ENCODE data around the gene NXNL1.
"Not testable (repeated sequence)": the region's sequence is repeated elsewhere in the genome, so short reads cannot be mapped to it uniquely, and the experiment has no call there.

Gene NXNL1

DNA sequence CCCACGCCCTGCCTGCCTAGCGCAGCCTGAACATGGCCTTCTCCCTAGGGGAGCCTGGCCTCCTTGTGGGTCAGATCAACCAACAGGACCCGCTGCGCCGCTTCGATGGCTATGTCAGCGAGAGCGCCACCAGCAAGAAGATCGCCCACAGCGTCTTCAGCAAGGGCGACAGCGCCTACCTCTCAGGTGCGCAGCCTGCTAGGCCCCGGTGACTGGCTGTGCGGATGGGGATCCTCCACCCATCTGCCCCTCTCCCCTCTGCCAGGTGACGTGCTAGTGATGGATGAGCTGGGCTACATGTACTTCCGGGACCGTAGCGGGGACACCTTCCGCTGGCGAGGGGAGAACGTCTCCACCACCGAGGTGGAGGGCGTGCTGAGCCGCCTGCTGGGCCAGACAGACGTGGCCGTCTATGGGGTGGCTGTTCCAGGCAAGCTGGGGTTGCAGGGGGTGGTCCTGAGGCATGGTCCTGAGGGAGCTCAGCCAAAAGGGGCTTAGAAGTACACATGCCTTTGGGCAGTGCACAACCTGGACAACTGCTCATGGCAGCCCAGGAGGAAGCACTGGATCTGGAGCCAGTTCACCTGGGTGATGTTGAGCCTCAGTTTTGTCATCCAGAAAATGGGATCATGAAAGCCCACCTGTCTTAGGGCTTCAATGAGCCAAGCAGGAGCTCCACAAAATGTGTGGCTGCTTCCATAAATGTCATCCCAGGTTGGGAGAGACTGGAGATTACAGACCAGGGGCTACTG lies 39.9 kb upstream of the NXNL1 start:
- Histone ChIP-seq H3K27ac (ENCODE audit: low read depth, low read length) (no peak overlapping the region), H3K79me2 (ENCODE audit: control insufficient read depth, low read length) (0 out of 2 replicates have a peak, but pooled peaks cover under 1% of the 10 kb centered on the region), H3K9me3 (ENCODE audit: control insufficient read depth, insufficient read depth, low read length) (no peaks in the 10 kb centered on the region), H3K9me2 (replicated peaks; ENCODE audit: control insufficient read depth, low read length) (no peaks in the 10 kb centered on the region), H3K4me1 (ENCODE audit: control insufficient read depth, low read length) (peaks cover 30% of the 10 kb centered on the region), H3K4me2 (ENCODE audit: low read length) (no peak overlapping the region), H3K36me3 (ENCODE audit: control insufficient read depth, low read length) (no peaks in the 10 kb centered on the region), H3F3A (ENCODE audit: control insufficient read depth, insufficient read depth) (no peaks in the 10 kb centered on the region), H3K27me3 (ENCODE audit: control insufficient read depth, low read length) (no peaks in the 10 kb centered on the region), H3K4me3 (ENCODE audit: low read length) (no peak overlapping the region), H4K20me1 (ENCODE audit: control insufficient read depth, insufficient read depth, low read depth, low read length) (no peaks in the 10 kb centered on the region)
- TF ChIP-seq, protein P1, sequence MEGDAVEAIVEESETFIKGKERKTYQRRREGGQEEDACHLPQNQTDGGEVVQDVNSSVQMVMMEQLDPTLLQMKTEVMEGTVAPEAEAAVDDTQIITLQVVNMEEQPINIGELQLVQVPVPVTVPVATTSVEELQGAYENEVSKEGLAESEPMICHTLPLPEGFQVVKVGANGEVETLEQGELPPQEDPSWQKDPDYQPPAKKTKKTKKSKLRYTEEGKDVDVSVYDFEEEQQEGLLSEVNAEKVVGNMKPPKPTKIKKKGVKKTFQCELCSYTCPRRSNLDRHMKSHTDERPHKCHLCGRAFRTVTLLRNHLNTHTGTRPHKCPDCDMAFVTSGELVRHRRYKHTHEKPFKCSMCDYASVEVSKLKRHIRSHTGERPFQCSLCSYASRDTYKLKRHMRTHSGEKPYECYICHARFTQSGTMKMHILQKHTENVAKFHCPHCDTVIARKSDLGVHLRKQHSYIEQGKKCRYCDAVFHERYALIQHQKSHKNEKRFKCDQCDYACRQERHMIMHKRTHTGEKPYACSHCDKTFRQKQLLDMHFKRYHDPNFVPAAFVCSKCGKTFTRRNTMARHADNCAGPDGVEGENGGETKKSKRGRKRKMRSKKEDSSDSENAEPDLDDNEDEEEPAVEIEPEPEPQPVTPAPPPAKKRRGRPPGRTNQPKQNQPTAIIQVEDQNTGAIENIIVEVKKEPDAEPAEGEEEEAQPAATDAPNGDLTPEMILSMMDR (IDR thresholded peaks at IDR 0.05; ENCODE audit: low read depth, low read length, poor library complexity, severe bottlenecking) = no peak
- no peak for TF ChIP-seq EZH2phosphoT487 (IDR thresholded peaks at IDR 0.05; ENCODE audit: borderline replicate concordance, low read length)

GRCh38 chr19:17499648-17500446 lies 39.1 kb upstream of the NXNL1 start:
- Histone ChIP-seq H3K79me2 (ENCODE audit: control insufficient read depth, low read length) (no peaks in the 10 kb centered on the region), H3K27ac (ENCODE audit: low read depth, low read length) (no peak overlapping the region), H3K27me3 (ENCODE audit: control insufficient read depth, low read length) (no peaks in the 10 kb centered on the region), H3K4me3 (ENCODE audit: low read length) (no peak overlapping the region), H3K36me3 (ENCODE audit: control insufficient read depth, low read length) (no peaks in the 10 kb centered on the region), H4K20me1 (ENCODE audit: control insufficient read depth, insufficient read depth, low read depth, low read length) (no peaks in the 10 kb centered on the region), H3K4me1 (ENCODE audit: control insufficient read depth, low read length) (peaks cover 30% of the 10 kb centered on the region), H3K4me2 (ENCODE audit: low read length) (no peak overlapping the region), H3F3A (ENCODE audit: control insufficient read depth, insufficient read depth) (no peaks in the 10 kb centered on the region), H3K9me3 (ENCODE audit: control insufficient read depth, insufficient read depth, low read length) (no peaks in the 10 kb centered on the region), H3K9me2 (replicated peaks; ENCODE audit: control insufficient read depth, low read length) (no peaks in the 10 kb centered on the region)
- TF ChIP-seq, protein P1 (IDR thresholded peaks at IDR 0.05; ENCODE audit: low read depth, low read length, poor library complexity, severe bottlenecking) = no peak
- TF ChIP-seq EZH2phosphoT487 (IDR thresholded peaks at IDR 0.05; ENCODE audit: borderline replicate concordance, low read length) = no peak

DNA sequence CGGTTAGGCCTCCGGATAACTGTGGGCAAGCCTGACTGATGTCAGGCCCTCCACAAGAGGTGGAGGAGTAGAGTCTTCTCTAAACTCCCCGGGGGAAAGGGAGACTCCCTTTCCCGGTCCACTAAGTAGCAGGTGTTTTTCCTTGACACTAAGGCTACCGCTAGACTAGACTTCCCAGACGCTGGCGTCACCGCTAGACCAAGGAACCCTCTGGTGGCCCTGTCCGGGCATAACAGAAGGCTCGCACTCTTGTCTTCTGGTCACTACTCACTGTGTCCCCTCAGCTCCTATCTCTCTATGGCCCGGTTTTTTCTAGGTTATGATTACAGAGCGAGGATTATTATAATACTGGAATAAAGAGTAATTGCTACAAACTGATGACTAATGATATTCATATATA lies 38.3 kb upstream of the NXNL1 start:
- H3F3A ChIP-seq (ENCODE audit: control insufficient read depth, insufficient read depth); H4K20me1 ChIP-seq (ENCODE audit: control insufficient read depth, insufficient read depth, low read depth, low read length); H3K9me2 ChIP-seq (replicated peaks; ENCODE audit: control insufficient read depth, low read length); H3K27ac ChIP-seq (ENCODE audit: low read depth, low read length); H3K9me3 ChIP-seq (ENCODE audit: control insufficient read depth, insufficient read depth, low read length); H3K36me3 ChIP-seq (ENCODE audit: control insufficient read depth, low read length); H3K27me3 ChIP-seq (ENCODE audit: control insufficient read depth, low read length); H3K4me2 ChIP-seq (ENCODE audit: low read length); H3K79me2 ChIP-seq (ENCODE audit: control insufficient read depth, low read length); H3K4me3 ChIP-seq (ENCODE audit: low read length): not testable (repeated sequence)
- H3K4me1 ChIP-seq (ENCODE audit: control insufficient read depth, low read length) = peaks cover 26% of the 10 kb centered on the region

Measured in DOHH2 (cell line).